ENCODE data around the gene MAML3. TPM values are rescaled to one million over a fixed set of nuclear protein-coding genes. Genes with fewer than 3 reads are reported as not detected.

MAML3 gene
- total RNA-seq, 1 donor from 2014 or later = 8.1 TPM

- TF ChIP-seq CTCF (IDR thresholded peaks at IDR 0.05; ENCODE audit: insufficient read depth, low read depth, low read length) (no peak), EZH2 (IDR thresholded peaks at IDR 0.05; ENCODE audit: insufficient read depth, low read length) (no peak)
- H2AFZ ChIP-seq (ENCODE audit: low read depth, low read length) = no peak overlapping the region
- Mint-ChIP-seq H3K4me1 (ENCODE audit: low read depth, unreplicated experiment) (peaks cover 19% of the 10 kb centered on the region), H3K27me3 (ENCODE audit: low read depth, unreplicated experiment) (no peaks in the 10 kb centered on the region), H3K9me3 (ENCODE audit: unreplicated experiment) (no peaks in the 10 kb centered on the region), H3K36me3 (ENCODE audit: low read depth, unreplicated experiment) (peaks cover 1% of the 10 kb centered on the region), H3K4me3 (ENCODE audit: unreplicated experiment) (no peak overlapping the region), H3K27ac (ENCODE audit: unreplicated experiment) (no peak overlapping the region)
- H3K27ac ChIP-seq (ENCODE audit: low read depth, low read length) = no peak overlapping the region
- FAIRE-seq (no peak), DNase-seq (ENCODE audit: low read depth) (no peak)
- no peaks in the 10 kb centered on the region for H3K27me3 ChIP-seq (ENCODE audit: insufficient read depth, low read length)
- H3K4me2 ChIP-seq (ENCODE audit: low read length) = no peak overlapping the region
- H3K36me3 ChIP-seq (ENCODE audit: insufficient read depth, low read length) = no peaks in the 10 kb centered on the region
- H3K9ac ChIP-seq (ENCODE audit: low read length) = no peak overlapping the region
- H3K9me3 ChIP-seq (ENCODE audit: insufficient read depth, low read depth, low read length) = no peaks in the 10 kb centered on the region
- H4K20me1 ChIP-seq (ENCODE audit: insufficient read depth, low read length) = no peaks in the 10 kb centered on the region
- H3K4me1 ChIP-seq (ENCODE audit: insufficient read depth, low read length) = no peaks in the 10 kb centered on the region
- no peak overlapping the region for H3K4me3 ChIP-seq (ENCODE audit: insufficient read depth, low read depth, low read length)
- no peaks in the 10 kb centered on the region for H3K79me2 ChIP-seq (ENCODE audit: insufficient read depth, low read length)
Observed at GRCh38 chr4:139857977-139858376, 296.0 kb downstream of the MAML3 start.

GRCh38 chr4:139857021-139857420 is 297.0 kb downstream of the MAML3 start:
- Histone ChIP-seq H3K4me3 (ENCODE audit: insufficient read depth, low read depth, low read length) (no peak overlapping the region), H3K27me3 (ENCODE audit: insufficient read depth, low read length) (no peaks in the 10 kb centered on the region), H3K9me3 (ENCODE audit: insufficient read depth, low read depth, low read length) (no peaks in the 10 kb centered on the region), H3K36me3 (ENCODE audit: insufficient read depth, low read length) (no peaks in the 10 kb centered on the region), H3K27ac (ENCODE audit: low read depth, low read length) (no peak overlapping the region), H3K9ac (ENCODE audit: low read length) (no peak overlapping the region), H3K4me2 (ENCODE audit: low read length) (peak overlapping the region; percentile 7), H3K4me1 (ENCODE audit: insufficient read depth, low read length) (no peaks in the 10 kb centered on the region), H3K79me2 (ENCODE audit: insufficient read depth, low read length) (no peaks in the 10 kb centered on the region), H4K20me1 (ENCODE audit: insufficient read depth, low read length) (no peaks in the 10 kb centered on the region), H2AFZ (ENCODE audit: low read depth, low read length) (no peak overlapping the region)
- DNase-seq (ENCODE audit: low read depth) = peak; percentile 17
- H3K36me3 Mint-ChIP-seq (ENCODE audit: low read depth, unreplicated experiment) = peaks cover 1% of the 10 kb centered on the region
- H3K27me3 Mint-ChIP-seq (ENCODE audit: low read depth, unreplicated experiment) = no peaks in the 10 kb centered on the region
- no peaks in the 10 kb centered on the region for H3K9me3 Mint-ChIP-seq (ENCODE audit: unreplicated experiment)
- H3K4me3 Mint-ChIP-seq (ENCODE audit: unreplicated experiment) = no peak overlapping the region
- H3K4me1 Mint-ChIP-seq (ENCODE audit: low read depth, unreplicated experiment) = peaks cover 15% of the 10 kb centered on the region
- no peak overlapping the region for H3K27ac Mint-ChIP-seq (ENCODE audit: unreplicated experiment)
- TF ChIP-seq EZH2 (IDR thresholded peaks at IDR 0.05; ENCODE audit: insufficient read depth, low read length) (no peak), CTCF (IDR thresholded peaks at IDR 0.05; ENCODE audit: insufficient read depth, low read depth, low read length) (no peak)
- FAIRE-seq = no peak

GRCh38 chr4:139854668-139855403 is 299.1 kb downstream of the MAML3 start:
- Histone ChIP-seq H3K4me3 (ENCODE audit: insufficient read depth, low read depth, low read length) (no peak overlapping the region), H4K20me1 (ENCODE audit: insufficient read depth, low read length) (no peaks in the 10 kb centered on the region), H3K36me3 (ENCODE audit: insufficient read depth, low read length) (no peaks in the 10 kb centered on the region), H3K9me3 (ENCODE audit: insufficient read depth, low read depth, low read length) (no peaks in the 10 kb centered on the region), H2AFZ (ENCODE audit: low read depth, low read length) (no peak overlapping the region), H3K4me1 (ENCODE audit: insufficient read depth, low read length) (no peaks in the 10 kb centered on the region), H3K4me2 (ENCODE audit: low read length) (no peak overlapping the region), H3K27ac (ENCODE audit: low read depth, low read length) (no peak overlapping the region), H3K79me2 (ENCODE audit: insufficient read depth, low read length) (no peaks in the 10 kb centered on the region), H3K27me3 (ENCODE audit: insufficient read depth, low read length) (no peaks in the 10 kb centered on the region), H3K9ac (ENCODE audit: low read length) (no peak overlapping the region)
- FAIRE-seq (no peak), DNase-seq (ENCODE audit: low read depth) (no peak)
- TF ChIP-seq EZH2 (IDR thresholded peaks at IDR 0.05; ENCODE audit: insufficient read depth, low read length) = no peak
- TF ChIP-seq CTCF (IDR thresholded peaks at IDR 0.05; ENCODE audit: insufficient read depth, low read depth, low read length) = no peak
- no peaks in the 10 kb centered on the region for H3K27me3 Mint-ChIP-seq (ENCODE audit: low read depth, unreplicated experiment)
- H3K27ac Mint-ChIP-seq (ENCODE audit: unreplicated experiment) = no peak overlapping the region
- H3K4me3 Mint-ChIP-seq (ENCODE audit: unreplicated experiment) = no peak overlapping the region
- H3K36me3 Mint-ChIP-seq (ENCODE audit: low read depth, unreplicated experiment) = peaks cover 4% of the 10 kb centered on the region
- H3K4me1 Mint-ChIP-seq (ENCODE audit: low read depth, unreplicated experiment) = peaks cover 15% of the 10 kb centered on the region
- H3K9me3 Mint-ChIP-seq (ENCODE audit: unreplicated experiment) = no peaks in the 10 kb centered on the region

Measured in astrocyte (in vitro differentiated cells and primary cell).